Measurements from ENCODE around the gene LRFN5.

DNA sequence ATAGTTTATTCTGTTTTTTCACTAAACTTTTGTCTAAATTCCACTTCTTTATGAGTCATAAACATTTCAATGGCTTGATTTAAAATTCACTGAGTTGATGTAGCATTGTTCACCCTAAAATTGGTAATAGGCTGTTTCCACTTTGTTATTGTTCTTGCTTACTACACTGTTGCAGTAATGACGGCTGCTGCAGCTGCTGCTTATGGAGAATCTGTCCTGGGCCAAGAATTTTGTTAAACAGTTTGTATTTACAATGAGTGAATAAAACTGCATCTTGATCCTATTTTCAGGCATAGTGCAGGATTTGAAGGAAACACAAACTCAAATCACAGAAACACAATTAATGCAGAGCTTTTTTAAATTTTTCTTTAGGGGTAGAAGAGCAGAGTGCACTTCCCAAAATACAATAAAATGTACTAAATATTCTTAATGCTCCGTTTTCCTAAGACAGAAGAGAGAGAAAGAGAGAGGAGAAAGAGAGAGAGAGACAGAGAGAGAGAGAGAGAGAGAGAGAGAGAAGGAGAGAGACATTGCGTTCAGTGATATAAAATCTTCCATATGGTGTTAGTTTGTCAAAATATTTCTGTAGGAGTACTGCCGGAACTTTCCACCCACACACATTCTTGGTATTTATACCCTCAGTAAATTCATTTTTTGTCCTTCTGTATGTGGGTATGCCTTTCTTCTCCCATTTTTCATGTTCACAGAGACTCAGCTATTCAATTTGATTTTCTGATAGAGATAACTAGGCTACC lies 266.4 kb downstream of the LRFN5 start:
- TF ChIP-seq CHD2 (IDR thresholded peaks at IDR 0.05; ENCODE audit: low read depth, low read length) (no peak), L3MBTL2 (IDR thresholded peaks at IDR 0.05) (no peak)

Measured in K562 (cell line).